Ishikawa (cell line): ENCODE data around the gene GNAT3.

ENCODE experiments used
- CEBPB ChIP-seq: IDR thresholded peaks from 2 replicates; pipeline ENCODE4 v1.6.1; 2012
- CREB1 ChIP-seq: IDR thresholded peaks from 2 replicates; pipeline ENCODE4 v1.6.1; 2012; ENCODE audit warnings: low read depth
- EGR1 ChIP-seq: IDR thresholded peaks from 2 replicates; pipeline ENCODE4 v1.6.1; 2012
- EP300 ChIP-seq: IDR thresholded peaks from 2 replicates; pipeline ENCODE4 v1.6.1; 2012; ENCODE audit warnings: borderline replicate concordance
- FOXM1 ChIP-seq: IDR thresholded peaks from 2 replicates; pipeline ENCODE4 v1.6.1; 2012; ENCODE audit warnings: low read depth, borderline replicate concordance
- NFIC ChIP-seq: IDR thresholded peaks from 2 replicates; pipeline ENCODE4 v1.6.1; 2012
- RAD21 ChIP-seq: IDR thresholded peaks from 2 replicates; pipeline ENCODE4 v1.6.1; 2012; ENCODE audit warnings: low read depth
- TAF1 ChIP-seq: IDR thresholded peaks from 2 replicates; pipeline ENCODE4 v1.6.1; 2012; ENCODE audit warnings: low read depth, mild to moderate bottlenecking
- TCF12 ChIP-seq: IDR thresholded peaks from 2 replicates; pipeline ENCODE4 v1.6.1; 2012; ENCODE audit warnings: low read depth
- TEAD4 ChIP-seq: IDR thresholded peaks from 2 replicates; pipeline ENCODE4 v1.6.1; 2012
- YY1 ChIP-seq: IDR thresholded peaks from 2 replicates; pipeline ENCODE4 v1.6.1; 2012; ENCODE audit warnings: low read depth
- ZBTB7A ChIP-seq: IDR thresholded peaks from 2 replicates; pipeline ENCODE4 v1.6.1; 2012; ENCODE audit warnings: low read depth
- TF ChIP-seq, protein P1 (sequence below): IDR thresholded peaks from 2 replicates; pipeline ENCODE4 v1.6.1; 2012
- TF ChIP-seq, protein P2 (sequence below): IDR thresholded peaks from 2 replicates; pipeline ENCODE4 v1.6.1; 2012; ENCODE audit warnings: low read depth, mild to moderate bottlenecking
- TF ChIP-seq, protein P3 (sequence below): IDR thresholded peaks from 2 replicates; pipeline ENCODE4 v1.6.1; 2012

The GNAT3 gene

DNA sequence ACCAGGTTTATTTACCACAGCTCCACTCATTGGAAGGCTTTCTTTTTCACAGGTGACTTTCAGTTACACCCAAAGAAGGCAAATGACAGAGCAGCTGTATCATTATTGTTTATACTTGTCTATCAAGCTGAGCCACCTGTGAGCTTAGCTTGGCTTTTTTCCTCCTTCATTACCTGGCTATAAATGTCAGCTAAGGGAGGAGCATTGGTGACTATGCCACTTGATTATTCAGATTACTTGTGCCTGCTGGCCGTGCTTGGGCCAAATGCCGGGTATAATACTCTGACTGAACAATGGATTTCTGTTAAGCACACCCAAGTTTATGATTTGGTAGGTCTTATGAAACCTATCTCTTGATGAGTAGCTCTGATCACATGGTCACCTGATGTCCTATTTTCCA is 9.9 kb upstream of the GNAT3 start:
- TF ChIP-seq, protein P1, sequence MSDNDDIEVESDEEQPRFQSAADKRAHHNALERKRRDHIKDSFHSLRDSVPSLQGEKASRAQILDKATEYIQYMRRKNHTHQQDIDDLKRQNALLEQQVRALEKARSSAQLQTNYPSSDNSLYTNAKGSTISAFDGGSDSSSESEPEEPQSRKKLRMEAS, result no peak
- TF ChIP-seq TAF1 (no peak), TCF12 (no peak), FOXM1 (no peak), YY1 (no peak), ZBTB7A (no peak), RAD21 (no peak), CREB1 (no peak)
- TF ChIP-seq, protein P2, sequence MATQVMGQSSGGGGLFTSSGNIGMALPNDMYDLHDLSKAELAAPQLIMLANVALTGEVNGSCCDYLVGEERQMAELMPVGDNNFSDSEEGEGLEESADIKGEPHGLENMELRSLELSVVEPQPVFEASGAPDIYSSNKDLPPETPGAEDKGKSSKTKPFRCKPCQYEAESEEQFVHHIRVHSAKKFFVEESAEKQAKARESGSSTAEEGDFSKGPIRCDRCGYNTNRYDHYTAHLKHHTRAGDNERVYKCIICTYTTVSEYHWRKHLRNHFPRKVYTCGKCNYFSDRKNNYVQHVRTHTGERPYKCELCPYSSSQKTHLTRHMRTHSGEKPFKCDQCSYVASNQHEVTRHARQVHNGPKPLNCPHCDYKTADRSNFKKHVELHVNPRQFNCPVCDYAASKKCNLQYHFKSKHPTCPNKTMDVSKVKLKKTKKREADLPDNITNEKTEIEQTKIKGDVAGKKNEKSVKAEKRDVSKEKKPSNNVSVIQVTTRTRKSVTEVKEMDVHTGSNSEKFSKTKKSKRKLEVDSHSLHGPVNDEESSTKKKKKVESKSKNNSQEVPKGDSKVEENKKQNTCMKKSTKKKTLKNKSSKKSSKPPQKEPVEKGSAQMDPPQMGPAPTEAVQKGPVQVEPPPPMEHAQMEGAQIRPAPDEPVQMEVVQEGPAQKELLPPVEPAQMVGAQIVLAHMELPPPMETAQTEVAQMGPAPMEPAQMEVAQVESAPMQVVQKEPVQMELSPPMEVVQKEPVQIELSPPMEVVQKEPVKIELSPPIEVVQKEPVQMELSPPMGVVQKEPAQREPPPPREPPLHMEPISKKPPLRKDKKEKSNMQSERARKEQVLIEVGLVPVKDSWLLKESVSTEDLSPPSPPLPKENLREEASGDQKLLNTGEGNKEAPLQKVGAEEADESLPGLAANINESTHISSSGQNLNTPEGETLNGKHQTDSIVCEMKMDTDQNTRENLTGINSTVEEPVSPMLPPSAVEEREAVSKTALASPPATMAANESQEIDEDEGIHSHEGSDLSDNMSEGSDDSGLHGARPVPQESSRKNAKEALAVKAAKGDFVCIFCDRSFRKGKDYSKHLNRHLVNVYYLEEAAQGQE, result no peak
- TF ChIP-seq, protein P3, sequence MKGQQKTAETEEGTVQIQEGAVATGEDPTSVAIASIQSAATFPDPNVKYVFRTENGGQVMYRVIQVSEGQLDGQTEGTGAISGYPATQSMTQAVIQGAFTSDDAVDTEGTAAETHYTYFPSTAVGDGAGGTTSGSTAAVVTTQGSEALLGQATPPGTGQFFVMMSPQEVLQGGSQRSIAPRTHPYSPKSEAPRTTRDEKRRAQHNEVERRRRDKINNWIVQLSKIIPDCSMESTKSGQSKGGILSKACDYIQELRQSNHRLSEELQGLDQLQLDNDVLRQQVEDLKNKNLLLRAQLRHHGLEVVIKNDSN, result no peak

DNA sequence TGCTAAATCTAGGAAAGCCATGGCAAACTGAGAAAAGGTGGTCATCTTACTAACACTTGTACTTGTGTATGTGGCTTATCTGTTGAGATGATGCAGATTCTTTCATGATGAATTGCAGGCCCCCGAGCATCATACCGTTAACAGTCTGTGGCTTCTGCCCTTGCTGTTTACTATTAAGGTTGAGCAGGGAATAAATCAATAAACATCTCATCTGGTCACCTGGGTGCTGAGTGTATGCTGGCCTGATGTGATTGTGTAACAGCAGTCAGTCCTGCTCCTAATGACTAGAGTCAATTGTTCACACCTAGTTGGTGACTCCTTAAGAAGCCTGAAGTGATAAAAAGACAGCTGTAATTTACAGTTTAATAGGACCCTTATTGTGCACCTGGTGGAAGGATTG is 8.3 kb upstream of the GNAT3 start:
- TF ChIP-seq ZBTB7A (no peak), TEAD4 (no peak), FOXM1 (no peak), EGR1 (no peak), YY1 (no peak), EP300 (no peak), TCF12 (no peak), TAF1 (no peak), RAD21 (no peak), CREB1 (no peak), NFIC (no peak), CEBPB (no peak)
- TF ChIP-seq, protein P2, result no peak
- TF ChIP-seq, protein P3, result no peak
- TF ChIP-seq, protein P1, result no peak

DNA sequence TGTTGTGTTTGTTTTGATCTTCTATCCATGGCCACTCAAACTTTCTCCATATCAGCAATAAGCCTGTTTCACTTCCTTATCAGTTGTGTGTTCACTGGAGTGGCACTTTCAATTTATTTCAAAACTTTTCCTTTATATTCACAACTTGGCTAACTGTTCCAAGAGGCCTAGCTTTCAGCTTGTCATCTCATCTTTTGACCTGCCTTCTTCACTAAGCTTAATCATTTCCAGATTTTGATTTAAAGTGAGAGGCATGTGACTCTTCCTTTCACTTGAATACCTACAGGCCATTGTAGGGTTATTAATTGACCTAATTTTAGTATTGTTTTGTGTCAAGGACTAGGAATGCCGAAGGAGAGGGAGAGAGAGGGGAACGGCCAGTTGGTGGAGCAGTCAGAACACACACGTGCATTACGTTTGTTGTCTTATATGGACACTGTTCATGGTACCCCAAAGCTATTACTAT is 5.5 kb upstream of the GNAT3 start:
- TF ChIP-seq, protein P3, result no peak
- TF ChIP-seq, protein P1, result no peak
- TF ChIP-seq TAF1 (no peak), RAD21 (no peak), FOXM1 (no peak), EGR1 (no peak), YY1 (no peak), CREB1 (no peak), EP300 (no peak), TEAD4 (no peak), ZBTB7A (no peak), NFIC (no peak), TCF12 (no peak)
- TF ChIP-seq, protein P2, result no peak

DNA sequence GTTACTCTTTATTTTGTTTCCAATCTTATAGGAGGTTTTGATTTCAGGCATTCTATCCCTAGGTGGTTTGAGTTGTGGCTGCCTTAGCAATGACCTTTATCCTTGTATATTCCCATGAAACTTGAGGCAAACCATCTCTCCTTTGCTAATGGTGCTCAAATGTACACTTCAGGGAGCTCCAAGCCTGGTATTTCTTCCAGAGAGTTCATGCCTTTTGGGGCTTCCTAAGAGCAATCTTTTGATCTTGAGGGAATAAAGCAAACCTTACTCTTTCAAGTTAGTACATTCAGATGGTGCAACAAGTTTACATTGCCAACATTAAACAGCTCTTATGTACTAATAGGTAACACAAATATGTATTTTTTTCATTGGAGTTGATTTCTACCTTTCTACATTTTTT is 3.4 kb upstream of the GNAT3 start:
- TF ChIP-seq TAF1 (no peak), TCF12 (no peak), TEAD4 (no peak), NFIC (no peak), EGR1 (no peak), RAD21 (no peak), ZBTB7A (no peak), CEBPB (no peak), EP300 (no peak)
- TF ChIP-seq, protein P2, result no peak
- TF ChIP-seq, protein P1, result no peak
- TF ChIP-seq, protein P3, result no peak
